GM19351 (cell line): ENCODE measurements around the gene FBXO34.
A peak's percentile ranks its signal among the peaks of the same experiment; 100 is the strongest.
"Not testable (repeated sequence)": the region's sequence is repeated elsewhere in the genome, so short reads cannot be mapped to it uniquely, and the experiment has no call there.

Experiments used
- ATAC-seq: cut with Tn5 transposase; IDR thresholded peaks from one replicate; pipeline ENCODE4 v1.9.1; 2021; ENCODE audit warnings: mild to moderate bottlenecking, moderate library complexity; ENCODE audit not compliant: unreplicated experiment

FBXO34 gene

DNA sequence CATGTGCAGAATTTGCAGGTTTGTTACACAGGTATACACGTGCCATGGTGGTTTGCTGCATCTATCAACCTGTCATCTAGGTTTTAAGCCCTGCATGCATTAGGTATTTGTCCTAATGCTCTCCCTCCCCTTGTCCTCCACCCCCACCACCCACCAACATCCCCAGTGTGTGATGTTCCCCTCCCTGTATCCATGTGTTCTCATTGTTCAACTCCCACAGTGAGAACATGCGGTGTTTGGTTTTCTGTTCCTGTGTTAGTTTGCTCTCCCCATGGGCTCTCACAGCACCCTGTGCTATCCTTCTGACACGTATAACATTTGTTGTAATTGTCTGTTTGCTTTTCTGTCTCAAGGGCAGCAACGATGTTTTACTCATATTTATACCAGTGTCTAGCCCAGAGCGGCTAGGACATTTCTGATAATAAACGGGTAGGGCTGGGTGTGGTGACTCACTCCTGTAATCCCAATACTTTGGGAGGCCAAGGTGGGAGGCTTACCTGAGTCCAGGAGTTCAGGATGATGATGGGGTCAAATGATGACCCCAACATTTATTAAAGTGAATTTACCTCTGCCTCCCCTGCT is 73.5 kb downstream of the FBXO34 start:
- ATAC-seq = not testable (repeated sequence)

DNA sequence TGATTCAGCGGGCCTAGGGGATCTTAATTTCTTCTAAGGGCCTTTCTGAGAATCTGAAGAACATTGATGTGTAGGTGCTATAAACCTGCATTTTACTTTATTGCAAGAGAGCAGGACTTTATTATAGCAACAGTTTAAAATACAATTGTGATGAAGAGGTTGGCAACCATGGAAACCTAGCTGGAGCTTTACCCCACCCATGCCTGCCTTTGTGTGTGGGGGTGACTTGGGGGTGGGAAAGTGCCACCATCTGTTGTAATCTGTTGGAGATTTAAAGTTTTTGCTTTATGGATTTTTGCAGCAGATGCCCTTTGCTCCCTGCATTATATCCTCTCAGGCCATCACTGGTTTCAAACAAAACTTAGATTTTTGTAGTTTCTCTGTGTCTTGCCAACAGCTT is 75.8 kb downstream of the FBXO34 start:
- ATAC-seq = no peak

DNA sequence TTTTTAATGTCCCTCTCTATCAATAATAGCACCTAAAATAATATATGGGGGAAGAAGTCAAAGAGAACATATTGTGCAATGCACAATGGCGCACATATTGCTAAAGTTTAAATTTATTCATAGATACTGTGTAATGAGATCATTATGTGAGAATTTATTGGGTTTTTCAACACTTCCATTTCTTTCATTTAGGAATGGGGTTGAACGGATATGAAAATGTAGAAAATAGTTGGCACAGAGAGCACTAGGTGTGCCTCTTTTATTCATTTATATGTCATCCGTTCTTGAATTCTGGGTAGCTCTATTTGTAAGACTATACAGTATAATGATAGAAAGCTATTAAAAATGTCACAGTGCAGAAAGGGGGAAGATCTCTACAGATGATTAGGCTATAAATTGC is 76.5 kb downstream of the FBXO34 start:
- no peak for ATAC-seq

DNA sequence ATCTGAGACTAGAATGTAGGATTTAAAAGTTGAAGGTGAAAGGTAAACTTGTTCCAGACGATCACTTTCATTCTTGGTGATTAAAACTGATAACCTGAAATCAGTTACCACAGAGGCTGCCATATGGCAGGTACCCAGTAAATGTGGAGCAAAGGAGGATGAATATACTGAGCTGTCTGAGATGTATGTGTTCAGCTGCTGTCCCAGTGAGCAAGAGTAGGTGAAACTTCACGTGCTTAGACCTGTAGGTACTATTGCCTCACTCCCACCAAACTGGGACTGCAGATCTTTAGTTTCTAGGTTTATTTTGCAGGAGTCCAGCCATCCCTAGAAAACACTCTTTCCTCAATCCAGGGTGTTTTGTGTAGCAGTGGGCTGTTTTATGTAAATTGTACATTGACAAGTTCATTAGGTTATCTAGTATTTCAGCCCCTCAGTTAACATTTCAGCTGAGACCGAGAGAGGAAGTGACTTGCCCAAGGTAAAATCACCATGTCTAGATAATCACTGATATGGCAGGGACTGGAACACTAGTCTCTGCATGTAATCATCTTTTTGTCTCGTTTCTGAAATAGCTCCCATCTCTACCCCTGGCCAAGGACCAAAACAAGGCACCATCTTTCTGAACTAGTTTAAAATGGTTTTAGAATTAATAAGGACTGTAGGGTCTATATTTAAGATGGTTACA is 77.7 kb downstream of the FBXO34 start:
- peak; percentile 73 for ATAC-seq

DNA sequence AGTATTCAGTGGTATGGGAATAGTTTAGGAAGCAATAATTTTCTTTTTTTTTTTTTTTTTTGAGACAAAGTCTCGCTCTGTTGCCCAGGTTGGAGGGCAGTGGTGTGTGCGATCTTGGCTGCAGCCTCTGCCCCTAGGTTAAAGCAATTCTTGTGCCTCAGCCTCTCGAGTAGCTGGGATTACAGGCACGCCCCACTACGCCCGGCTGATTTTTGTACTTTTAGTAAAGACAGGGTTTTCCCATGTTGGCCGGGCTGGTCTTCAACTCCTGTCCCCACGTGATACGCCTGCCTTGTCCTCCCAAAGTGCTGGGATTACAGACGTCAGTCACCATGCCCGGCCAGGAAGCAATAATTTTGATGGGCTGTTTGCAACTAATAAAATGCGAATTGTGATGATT is 78.3 kb downstream of the FBXO34 start:
- no peak for ATAC-seq

DNA sequence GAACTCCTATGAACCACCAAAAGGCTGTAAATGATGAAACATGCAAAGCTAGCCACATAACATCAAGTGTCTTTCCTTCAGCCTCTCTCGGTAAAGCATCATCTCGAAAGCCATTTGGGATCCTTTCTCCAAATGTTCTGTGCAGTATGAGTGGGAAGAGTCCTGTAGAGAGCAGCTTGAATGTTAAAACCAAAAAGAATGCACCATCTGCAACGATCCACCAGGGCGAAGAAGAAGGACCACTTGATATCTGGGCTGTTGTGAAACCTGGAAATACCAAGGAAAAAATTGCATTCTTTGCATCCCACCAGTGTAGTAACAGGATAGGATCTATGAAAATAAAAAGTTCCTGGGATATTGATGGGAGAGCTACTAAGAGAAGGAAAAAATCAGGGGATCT is 79.2 kb downstream of the FBXO34 start:
- no peak for ATAC-seq

DNA sequence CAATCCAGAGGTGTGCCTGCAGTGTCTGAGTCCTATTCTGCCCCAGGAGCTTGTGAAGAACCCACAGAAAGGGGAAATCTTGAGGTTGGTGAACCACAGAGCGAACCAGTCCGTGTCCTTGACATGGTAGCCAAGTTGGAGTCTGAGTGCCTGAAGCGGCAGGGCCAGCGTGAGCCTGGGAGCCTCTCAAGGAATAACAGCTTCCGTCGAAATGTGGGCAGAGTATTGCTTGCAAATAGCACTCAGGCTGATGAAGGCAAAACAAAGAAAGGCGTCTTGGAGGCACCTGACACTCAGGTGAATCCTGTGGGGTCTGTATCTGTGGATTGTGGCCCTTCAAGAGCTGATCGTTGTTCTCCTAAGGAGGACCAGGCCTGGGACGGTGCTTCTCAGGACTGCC is 79.9 kb downstream of the FBXO34 start:
- ATAC-seq = no peak

DNA sequence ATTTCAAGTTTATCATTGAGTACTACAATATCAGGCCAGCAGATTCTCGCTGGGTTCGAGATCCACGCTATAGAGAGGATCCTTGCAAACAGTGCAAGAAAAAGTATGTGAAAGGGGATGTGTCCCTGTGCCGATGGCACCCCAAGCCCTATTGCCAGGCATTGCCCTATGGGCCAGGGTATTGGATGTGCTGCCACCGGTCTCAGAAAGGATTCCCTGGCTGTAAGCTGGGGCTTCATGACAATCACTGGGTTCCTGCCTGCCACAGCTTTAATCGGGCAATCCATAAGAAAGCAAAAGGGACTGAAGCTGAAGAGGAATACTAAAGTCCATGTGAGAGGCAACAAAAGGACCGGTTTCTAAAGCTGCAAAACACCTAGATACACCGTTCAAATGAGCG is 81.0 kb downstream of the FBXO34 start:
- no peak for ATAC-seq

DNA sequence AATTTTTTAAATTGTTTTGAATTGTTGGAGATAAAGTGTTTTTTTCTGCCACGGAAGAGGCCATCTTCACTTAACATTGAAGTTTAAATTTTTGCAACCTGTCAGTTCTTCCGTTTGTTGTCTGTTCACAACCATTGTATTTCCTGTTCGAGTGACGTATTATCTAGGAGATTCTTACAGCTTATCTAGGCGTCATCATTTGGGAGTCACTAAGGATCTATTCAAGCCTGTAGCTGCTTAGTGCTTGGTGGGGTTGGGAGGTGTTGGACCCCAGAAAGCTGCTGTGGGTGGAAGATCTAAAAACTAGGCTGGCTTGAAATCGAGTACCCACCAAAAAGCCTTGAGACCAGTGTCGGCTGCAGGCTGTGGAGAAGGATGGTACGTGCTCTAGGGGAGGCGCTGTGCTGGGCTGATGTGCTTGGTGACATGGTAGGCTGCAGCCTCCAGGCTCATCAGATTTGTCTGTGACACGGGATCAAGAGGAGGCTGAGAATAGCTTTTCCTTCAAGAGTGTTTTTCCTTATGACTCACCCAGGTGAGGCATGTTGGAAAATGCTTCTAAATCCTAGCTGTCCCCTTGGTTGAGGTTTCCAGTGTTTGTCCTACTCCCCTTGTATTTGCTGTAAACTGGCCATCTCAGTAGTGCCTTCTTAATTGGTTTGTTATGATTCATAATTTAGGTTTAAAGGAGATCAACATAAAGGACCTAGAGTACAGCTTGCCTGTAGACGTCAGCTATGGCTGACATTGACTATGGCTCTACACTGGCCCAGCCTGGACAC is 82.7 kb downstream of the FBXO34 start:
- ATAC-seq = no peak

DNA sequence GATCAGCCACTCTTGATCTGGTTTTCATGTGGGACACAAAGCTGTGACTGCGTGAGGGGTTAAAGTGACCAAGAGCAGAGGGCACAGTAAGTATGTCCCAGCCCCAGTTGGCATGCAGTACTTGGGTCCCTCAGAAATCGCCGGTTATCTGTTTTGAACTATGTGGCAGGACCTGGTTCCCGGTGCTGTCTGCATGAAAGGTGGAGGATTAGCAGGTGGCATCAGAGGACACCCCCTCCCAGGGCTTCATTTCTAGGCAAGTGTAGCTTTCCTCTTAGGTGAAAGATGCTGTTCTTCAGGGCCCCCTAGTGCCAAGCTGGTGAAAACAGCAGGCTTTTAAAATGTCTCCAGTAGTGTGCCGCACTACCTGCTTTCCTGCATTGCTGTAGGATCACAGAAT is 83.3 kb downstream of the FBXO34 start:
- ATAC-seq = peak; percentile 64

DNA sequence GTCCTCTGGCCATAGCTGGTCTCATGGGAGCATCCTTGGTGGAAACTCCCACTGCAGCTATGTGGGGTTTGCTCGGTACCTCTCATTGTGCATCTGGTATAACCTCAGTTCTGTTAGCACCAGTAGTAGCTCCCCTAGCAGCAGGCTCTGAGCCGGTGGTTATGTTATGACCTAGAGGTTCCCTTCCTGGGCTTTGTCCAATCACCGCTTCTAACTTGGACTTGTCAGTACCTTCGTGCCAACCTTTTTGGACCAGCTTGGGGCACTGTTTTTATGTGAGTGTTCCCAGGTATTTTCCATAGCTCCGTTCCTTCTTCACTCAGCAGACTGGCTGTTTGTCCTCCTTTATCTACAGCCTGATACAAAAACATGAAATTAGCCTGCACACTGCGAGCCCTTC is 84.7 kb downstream of the FBXO34 start:
- no peak for ATAC-seq

DNA sequence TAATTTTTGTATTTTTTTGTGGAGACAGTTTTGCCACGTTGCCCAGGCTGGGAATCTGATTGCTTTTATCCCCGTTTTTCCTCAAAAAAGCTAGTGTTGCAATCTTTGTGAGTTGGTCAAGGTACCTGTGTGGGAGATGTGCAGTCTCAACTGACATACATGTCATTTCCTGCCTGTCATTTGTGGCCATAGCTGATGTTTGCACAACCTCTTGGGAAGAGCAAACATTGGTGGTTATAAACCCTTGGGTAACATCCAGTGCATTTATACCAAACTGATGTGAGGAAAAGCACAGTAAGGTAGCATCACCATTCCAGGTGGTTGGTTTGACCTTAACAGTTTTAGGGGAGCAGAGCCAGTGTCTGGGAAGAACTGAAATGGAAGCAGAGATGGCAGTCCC is 85.7 kb downstream of the FBXO34 start:
- ATAC-seq = no peak

DNA sequence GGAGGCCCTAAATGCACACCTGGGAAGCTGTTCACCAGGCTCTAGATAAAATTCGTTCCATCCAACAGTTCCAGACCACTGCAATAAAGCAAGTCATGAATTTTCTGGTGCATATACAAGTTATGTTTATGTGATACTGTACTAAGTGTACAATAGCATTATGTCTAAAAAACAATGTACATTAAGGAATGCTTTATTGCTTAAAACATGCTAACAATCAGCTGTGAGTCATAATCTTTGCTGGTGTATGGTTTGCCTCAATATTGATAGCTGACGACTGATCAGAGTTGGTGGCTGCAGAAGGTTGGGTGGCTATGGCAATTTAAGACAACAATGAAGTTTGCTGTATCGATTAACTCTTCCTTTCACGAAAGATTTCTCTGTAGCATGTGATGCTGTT is 88.1 kb downstream of the FBXO34 start:
- ATAC-seq = no peak

DNA sequence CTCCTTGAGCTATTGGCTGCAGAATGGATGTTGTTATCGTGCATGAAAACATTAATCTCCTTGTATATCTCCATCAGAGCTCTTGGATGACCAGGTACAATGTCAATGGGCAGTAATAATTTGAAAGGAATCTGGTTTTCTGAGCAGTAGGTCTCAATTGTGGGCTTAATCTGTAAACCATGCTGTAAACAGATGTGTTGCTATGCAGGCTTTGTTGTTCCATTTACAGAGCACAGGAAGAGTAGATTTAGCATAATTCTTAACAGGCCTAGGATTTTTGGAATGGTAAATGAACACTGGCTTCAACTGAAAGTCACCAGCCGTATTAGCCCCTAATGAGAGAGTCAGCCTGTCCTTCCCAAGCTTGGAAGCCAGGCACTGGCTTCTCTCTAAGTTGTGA is 90.0 kb downstream of the FBXO34 start:
- ATAC-seq = no peak

DNA sequence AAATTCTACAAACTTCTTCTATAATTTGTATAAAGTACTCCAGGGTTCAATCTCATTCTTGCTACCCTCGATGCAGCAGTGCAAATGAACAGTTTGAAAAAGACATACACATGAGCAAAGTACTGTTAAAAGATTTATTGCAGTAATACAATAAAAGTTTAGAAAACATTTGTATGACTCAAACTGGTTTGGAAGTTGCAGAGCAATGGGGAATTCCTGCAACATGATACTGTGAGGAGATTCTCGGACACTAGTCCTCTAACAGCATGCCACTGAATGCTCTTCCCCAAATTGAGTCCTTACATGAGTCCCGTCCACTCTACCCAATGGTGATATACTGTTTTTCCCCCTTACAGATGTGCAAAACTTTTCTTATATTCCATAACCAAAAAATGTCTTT is 95.0 kb downstream of the FBXO34 start:
- no peak for ATAC-seq

DNA sequence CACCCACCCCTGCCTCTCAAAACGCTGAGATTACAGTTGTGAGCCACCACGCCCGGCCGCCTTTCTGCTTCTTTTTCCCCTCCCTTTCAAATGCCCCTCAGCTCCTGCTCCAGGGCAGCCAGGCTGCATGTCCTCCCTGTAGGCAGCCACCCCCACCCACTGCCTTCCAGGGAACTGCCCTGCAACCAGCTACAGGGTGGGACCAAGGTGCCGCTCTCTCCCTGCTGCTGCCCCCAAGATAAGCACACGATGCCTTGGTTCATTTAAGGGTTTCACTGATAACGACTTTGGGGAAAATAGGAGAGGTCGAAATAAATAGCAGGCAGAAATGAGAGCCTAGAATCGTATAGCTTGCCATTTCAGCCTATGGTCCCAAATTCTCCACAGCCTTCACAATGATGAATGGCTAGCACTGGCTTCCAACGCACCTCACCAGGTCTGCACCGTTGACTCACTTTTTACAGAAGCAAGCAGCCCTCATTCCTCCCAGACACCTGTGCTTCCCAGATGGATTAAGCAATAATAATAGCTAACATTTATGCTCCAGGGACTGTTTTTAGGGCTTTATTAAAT is 99.7 kb downstream of the FBXO34 start:
- ATAC-seq = no peak

DNA sequence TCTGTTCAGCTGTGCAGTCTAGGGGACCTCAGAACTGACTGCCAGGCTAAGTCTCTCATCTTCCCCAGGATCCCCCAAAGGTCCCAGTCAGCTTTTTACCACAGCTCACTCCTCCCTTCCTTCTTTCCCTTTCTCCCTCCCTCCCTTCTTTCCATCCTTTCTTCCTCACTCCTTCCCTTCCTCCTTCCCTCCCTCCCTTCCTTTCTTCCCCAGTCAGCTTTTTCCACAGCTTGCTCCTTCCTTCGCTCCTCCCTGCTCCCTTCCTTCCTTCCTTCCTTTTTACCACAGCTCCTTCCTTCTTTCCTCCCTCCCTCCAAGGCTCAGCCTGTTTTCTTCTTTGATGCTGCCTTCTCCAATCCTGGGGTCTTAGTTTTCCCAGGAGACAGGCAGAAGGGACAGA is 101.2 kb downstream of the FBXO34 start:
- no peak for ATAC-seq

DNA sequence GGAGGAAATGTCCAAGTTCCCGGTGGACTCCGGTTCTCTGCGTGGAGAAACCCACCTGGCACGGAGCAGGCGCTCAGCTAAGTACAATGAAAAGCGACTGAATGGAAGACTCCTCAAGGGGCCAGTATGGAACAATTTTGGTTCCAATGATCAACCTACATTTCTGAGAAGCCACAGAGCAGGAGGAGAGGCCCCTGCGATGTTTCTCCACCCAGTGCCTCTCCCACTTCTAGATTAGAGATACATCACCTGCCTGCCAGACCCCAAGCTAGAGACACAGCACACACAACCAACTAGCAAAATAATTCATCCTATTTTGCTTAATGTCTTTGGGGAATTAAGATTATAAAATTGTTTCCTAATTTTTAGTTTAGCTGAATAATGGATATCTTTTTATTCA is 101.6 kb downstream of the FBXO34 start:
- ATAC-seq = no peak

DNA sequence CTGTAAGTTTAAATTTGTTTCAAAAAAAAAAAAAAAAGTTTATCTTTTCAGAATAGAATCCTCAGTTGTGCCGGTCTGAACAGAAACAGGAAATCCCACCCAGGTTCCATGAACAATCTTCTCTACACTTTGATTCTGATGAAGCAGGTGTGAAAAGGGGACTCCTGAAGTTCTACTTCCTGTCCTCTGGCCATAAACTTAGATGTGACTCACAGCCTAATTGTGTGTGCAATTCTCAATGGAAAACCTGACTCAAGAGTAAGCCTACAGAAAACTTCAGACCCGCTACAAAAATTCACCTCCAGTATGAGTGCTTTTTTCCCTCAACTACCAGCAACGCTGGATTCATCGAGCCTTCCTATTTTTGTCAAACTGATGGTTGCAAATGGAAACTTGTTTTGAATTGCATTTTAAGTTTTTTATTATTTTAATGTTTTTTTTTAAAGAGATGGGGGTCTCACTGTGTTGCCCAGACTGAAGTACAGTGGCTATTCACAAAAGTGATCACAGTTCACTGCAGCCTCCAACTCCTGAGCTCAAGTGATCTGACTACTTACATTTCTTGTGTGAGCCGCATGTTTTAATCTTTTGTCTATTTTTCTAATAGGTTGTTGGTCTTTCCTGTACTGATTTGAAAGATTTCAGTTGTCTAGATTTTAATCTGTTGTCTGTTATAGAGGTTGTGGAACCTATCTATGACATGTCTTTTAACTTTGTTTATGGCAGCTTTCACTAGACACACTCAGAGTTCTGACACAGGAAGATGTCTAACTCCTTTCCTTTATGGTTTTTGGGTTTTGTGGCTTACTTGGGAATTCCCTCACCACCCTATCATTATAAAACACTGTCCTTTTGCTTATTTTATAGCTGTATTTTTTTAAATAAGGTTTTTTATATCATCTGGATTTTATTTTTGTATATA is 102.8 kb downstream of the FBXO34 start:
- peak; percentile 76 for ATAC-seq

DNA sequence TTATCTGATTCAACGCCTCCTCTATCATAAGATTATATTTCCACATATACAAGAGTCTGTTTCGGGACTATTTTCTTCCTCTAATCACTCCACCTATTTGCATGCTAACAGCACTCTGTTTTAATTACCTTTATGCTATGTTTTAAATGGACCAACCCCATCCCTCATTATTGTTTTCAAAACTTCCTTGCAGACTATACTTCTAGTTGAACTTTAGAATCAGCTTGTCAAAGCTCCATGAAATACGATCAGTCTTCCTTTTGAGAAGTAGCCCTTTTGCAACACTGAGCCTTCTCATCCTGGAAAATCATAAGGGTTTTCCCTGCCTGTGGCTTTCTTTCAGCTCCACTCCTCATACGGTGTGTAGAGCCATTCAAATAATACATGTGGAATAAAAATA is 103.5 kb downstream of the FBXO34 start:
- no peak for ATAC-seq

DNA sequence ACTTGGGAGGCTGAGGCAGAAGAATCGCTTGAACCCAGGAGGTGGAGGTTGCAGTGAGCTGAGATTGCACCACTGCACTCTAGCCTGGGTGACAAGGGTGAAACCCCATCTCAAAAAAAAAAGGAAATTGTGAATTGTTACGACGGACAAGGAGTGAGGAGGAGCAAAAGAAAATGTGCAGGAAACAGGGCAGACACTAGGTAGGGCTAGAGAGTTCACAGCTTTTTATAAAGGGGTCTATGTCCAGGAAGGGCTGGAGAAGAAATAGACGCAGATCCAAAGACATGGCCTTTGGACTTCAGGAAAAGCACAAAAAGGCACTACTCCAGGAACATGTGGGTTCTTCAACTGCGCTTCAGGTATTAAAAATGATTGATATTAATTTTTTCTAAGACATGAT is 106.0 kb downstream of the FBXO34 start:
- no peak for ATAC-seq
